Adrenal gland (tissue), 12 donors: ENCODE measurements around the gene HGF. TPM values are rescaled to one million over a fixed set of nuclear protein-coding genes. Genes with fewer than 3 reads are reported as not detected.

Experiments used
- DNase-seq, 7 donors: peaks; one replicate each; pipeline ENCODE4 v3.0.0-alpha.2; 2019 to 2020
- H3K27ac ChIP-seq, 5 donors: fragments of 200-600 bp; sonication (generic) in 4 of 5; 1 replicate in 3 of 5; 2 replicates in 2 of 5; pipeline versions ENCODE4 v1.5.1 to v1.8.0; 2016 to 2020; ENCODE audit warnings: mild to moderate bottlenecking in 1 of 5
- H3K27me3 ChIP-seq: fragments of 200-600 bp; 2 replicates; pipeline ENCODE4 v1.8.0; 2021
- H3K36me3 ChIP-seq, 2 donors: fragments of 200-600 bp; replicated peaks in 1 of 2; 1 replicate in 1 of 2; 2 replicates in 1 of 2; pipeline versions ENCODE4 v1.5.1 to v1.8.0; 2018 to 2022
- H3K4me1 ChIP-seq, 2 donors: fragments of 200-600 bp; replicated peaks in 1 of 2; 1 replicate in 1 of 2; 2 replicates in 1 of 2; pipeline versions ENCODE4 v1.5.1 to v1.8.0; 2018 to 2021
- H3K4me3 ChIP-seq, 4 donors: fragments of 200-600 bp; sonication (generic) in 3 of 4; one replicate each; pipeline ENCODE4 v1.5.1; 2016 to 2018
- H3K9me3 ChIP-seq, 3 donors: fragments of 200-600 bp; sonication (generic) in 1 of 3; replicated peaks in 1 of 3; 1 replicate in 2 of 3; 2 replicates in 1 of 3; pipeline versions ENCODE4 v1.5.1 to v1.8.0; 2016 to 2021
- POLR2A ChIP-seq, 2 donors: fragments of 450-650 bp; IDR thresholded peaks; one replicate each; pipeline ENCODE4 v1.6.1; 2017; ENCODE audit warnings: antibody characterized with exemption in 2 of 2, mild to moderate bottlenecking in 2 of 2, moderate library complexity in 1 of 2
- WGBS, 4 donors: extraction: QIAGEN DNeasy Blood & Tissue Kit in 2 of 4; methylation state at CpG; one replicate each; pipeline versions ENCODE4 v1.1.5 to v1.1.7; 2013 to 2017; 5-methylcytosine and 5-hydroxymethylcytosine counted together
- intact Hi-C, 2 donors: fragments of 100-400 bp; cut with DNase I; formaldehyde crosslinking; loops; one replicate each; pipeline versions ENCODE4 v1.14.1 to v1.15.0; 2022 to 2023
- polyA plus RNA-seq, 3 donors: library from polyadenylated mRNA; stranded (reverse); fragments of 200-250 nt in 2 of 3; fragments of 350-450 nt in 1 of 3; fragmentation: Illumina TruSeq in 1 of 3; extraction: RNeasy Lipid Tissue Mini Kit (QIAGEN cat#74804) in 1 of 3; gene quantifications; one replicate each; pipeline ENCODE4 v1.2.3, GENCODE V29; 2013 to 2014
- total RNA-seq, 9 donors: library from RNA; depleted of rRNA in 4 of 9; stranded (reverse); fragments of >200 nt in 4 of 9; fragments of 120-200 nt in 1 of 9; fragmentation: NEBNext Ultra II Directional in 1 of 9; extraction: Animal tissue kit (Norgen Biotek cat#: 25700) in 1 of 9; gene quantifications; one replicate each; pipeline versions ENCODE4 v1.1.0 to v1.2.4, GENCODE V29; 2013 to 2023
- TF ChIP-seq, protein P1 (sequence below), 6 experiments: fragments of 450-650 bp in 4 of 6; fragments of 200-600 bp in 2 of 6; sonication (generic) in 1 of 6; IDR thresholded peaks; 1 replicate in 5 of 6; 2 replicates in 1 of 6; pipeline versions ENCODE4 v1.5.1 to v1.8.0; 2016 to 2021; ENCODE audit warnings: antibody characterized with exemption in 6 of 6, mild to moderate bottlenecking in 2 of 6, moderate library complexity in 1 of 6
- donor health status: healthy with polysubstance abuse.
- donor health status: Bipolar disorder and iron deficiency.
- donor health status: DM: yes; HTN: yes; CAD: no.
- donor health status: DM: no; HTN: no; CAD: no.
- donor health status: DM: no; HTN: no; CAD: no.
- donor health status: DM: yes; HTN: yes; CAD: no.

The HGF gene
- total and polyA plus RNA-seq, 12 donors: 3.7 to 157 (median 71.2) TPM

DNA sequence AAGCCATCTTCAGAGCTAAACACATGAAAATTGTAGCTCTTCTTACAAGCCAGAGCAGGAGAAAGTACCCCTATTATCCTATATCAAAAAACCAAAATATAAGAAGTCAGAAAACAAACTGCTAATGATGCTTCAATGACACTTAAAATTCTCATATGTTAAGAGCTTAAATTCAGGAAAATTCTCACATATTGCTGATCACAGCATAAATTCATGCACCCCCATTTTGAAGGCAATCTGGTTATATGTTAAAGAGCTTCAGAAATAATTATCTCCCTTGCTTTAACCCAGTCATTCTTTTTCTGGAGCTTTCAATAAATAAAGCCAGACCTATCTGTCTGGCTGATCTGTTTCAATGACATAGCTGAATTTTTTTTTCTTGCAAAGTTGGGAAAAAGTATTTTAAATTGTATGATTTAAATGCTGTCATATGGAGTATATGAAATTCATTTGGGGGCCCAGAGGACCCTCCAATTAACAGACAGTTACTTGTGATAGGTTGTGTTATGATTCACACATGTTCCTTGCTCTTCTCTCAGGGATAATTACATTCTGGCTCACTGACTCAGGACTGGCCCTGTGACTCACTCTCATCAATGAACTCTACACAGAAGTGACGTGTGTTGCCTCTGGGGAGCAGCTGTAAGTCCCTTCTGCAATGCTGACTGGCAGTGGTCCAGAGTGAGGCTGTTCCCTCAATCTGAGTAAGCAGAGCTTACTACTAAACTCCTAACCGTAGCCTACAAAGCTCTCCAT is 85.2 kb downstream of the HGF start:
- DNase-seq: peak; percentile 90 to 98 (median 96)
- TF ChIP-seq, protein P1, sequence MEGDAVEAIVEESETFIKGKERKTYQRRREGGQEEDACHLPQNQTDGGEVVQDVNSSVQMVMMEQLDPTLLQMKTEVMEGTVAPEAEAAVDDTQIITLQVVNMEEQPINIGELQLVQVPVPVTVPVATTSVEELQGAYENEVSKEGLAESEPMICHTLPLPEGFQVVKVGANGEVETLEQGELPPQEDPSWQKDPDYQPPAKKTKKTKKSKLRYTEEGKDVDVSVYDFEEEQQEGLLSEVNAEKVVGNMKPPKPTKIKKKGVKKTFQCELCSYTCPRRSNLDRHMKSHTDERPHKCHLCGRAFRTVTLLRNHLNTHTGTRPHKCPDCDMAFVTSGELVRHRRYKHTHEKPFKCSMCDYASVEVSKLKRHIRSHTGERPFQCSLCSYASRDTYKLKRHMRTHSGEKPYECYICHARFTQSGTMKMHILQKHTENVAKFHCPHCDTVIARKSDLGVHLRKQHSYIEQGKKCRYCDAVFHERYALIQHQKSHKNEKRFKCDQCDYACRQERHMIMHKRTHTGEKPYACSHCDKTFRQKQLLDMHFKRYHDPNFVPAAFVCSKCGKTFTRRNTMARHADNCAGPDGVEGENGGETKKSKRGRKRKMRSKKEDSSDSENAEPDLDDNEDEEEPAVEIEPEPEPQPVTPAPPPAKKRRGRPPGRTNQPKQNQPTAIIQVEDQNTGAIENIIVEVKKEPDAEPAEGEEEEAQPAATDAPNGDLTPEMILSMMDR (IDR thresholded peaks at IDR 0.05): no peak
- TF ChIP-seq POLR2A (IDR thresholded peaks at IDR 0.05): no peak
- Histone ChIP-seq H3K27me3 (no peaks in the 10 kb centered on the region), H3K4me1 (no peaks in the 10 kb centered on the region), H3K36me3 (no peaks in the 10 kb centered on the region), H3K4me3 (no peak overlapping the region), H3K9me3 (no peaks in the 10 kb centered on the region), H3K27ac (peak overlapping the region in 2 of 5 donors; percentile 41 to 52)
- 6 to 36% (median 13%) methylated on average over 1 to 2 of the region's 2 CpGs for whole genome bisulfite sequencing, 4 donors
- intact Hi-C loops: no loop called here

DNA sequence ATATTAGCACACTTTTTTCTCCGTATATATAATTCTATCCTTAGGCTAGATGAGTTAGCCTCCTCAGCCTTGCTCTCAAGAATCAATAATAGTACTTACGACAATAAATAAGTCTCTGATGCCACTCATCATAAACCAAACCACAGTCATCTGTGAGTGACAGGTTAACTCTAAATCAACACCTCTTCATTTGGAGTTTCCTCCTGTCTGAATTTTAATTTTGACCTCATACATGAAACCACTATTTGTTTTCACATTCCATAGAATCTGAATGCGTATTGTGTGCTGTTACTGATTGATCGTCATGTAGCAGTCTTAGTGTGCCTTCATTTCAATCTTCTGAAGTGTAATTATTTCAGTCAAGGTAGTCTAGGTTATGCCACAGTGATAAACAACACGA is 85.8 kb downstream of the HGF start:
- 79 to 81% (median 80%) methylated on average over 5 of the region's 5 CpGs for WGBS, 4 donors
- H3K4me1 ChIP-seq: no peaks in the 10 kb centered on the region
- no peak for TF ChIP-seq POLR2A (IDR thresholded peaks at IDR 0.05)
- TF ChIP-seq, protein P1 (IDR thresholded peaks at IDR 0.05): no peak
- no peaks in the 10 kb centered on the region for H3K27me3 ChIP-seq
- H3K4me3 ChIP-seq: no peak overlapping the region
- H3K36me3 ChIP-seq: no peaks in the 10 kb centered on the region
- no peaks in the 10 kb centered on the region for H3K9me3 ChIP-seq
- no peak for DNase-seq
- intact Hi-C loops: no loop called here
- H3K27ac ChIP-seq: peak overlapping the region in 1 of 5 donors; percentile 1

DNA sequence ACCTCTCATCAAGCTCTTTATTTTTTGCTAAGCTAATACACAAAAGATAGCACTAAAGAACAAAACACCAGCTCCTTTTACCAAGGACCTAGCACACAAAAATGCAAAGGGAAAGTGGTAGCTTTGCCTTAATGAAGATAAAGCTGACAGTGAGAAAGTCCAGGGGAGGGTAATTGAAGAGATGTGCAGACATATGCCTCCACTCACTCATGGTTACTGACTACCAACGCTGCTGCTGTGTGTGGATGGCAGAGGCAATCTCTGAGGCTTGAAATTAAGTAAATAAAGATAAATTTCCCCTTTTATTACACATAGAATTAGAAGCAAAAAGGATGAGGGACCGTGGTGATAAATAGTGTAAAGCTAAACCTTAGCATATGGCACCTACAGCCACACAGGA is 87.0 kb downstream of the HGF start:
- Histone ChIP-seq H3K36me3 (no peaks in the 10 kb centered on the region), H3K27ac (no peak overlapping the region), H3K4me3 (no peak overlapping the region), H3K4me1 (no peaks in the 10 kb centered on the region), H3K9me3 (no peaks in the 10 kb centered on the region), H3K27me3 (no peaks in the 10 kb centered on the region)
- TF ChIP-seq, protein P1 (IDR thresholded peaks at IDR 0.05): no peak
- no peak for TF ChIP-seq POLR2A (IDR thresholded peaks at IDR 0.05)
- intact Hi-C loops: no loop called here
- DNase-seq: no peak
- 43 to 52% (median 51%) methylated on average over 2 of the region's 2 CpGs for WGBS, 4 donors

DNA sequence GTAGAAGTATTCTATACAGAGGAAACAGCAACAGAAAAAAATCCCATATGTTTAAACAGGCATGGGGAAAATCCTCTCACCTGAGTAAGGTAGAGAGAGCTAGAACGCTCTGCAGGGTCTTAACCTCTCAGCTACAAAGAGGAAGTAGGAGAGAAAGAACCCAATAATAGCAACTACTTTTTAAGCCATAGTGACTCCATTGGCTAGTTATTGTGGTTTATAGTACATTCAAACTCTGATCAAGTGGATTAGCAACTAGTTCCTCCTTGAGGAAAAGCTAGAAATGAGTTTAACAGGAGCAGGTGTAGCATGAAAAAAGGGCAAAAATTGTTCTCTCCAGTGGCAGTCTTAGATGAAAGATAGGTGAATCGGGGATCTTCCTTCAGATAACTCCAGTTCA is 89.7 kb downstream of the HGF start:
- intact Hi-C loops: no loop called here
- Histone ChIP-seq H3K9me3 (no peaks in the 10 kb centered on the region), H3K4me1 (peaks cover 0 to 10% of the 10 kb centered on the region in 2 donors), H3K27ac (no peak overlapping the region), H3K4me3 (no peak overlapping the region), H3K36me3 (no peaks in the 10 kb centered on the region), H3K27me3 (no peaks in the 10 kb centered on the region)
- no peak for DNase-seq
- WGBS, 4 donors: 73 to 90% (median 81%) methylated on average over 2 of the region's 2 CpGs
- TF ChIP-seq POLR2A (IDR thresholded peaks at IDR 0.05): no peak
- TF ChIP-seq, protein P1 (IDR thresholded peaks at IDR 0.05): no peak
